IPS-NIHi7 (cell line): ENCODE measurements around the gene RBM47.

Experiments
- DNase-seq: peaks from one replicate; pipeline ENCODE4 v3.0.0; 2012; ENCODE audit warnings: mixed read lengths; ENCODE audit errors: extremely low spot score

The RBM47 gene

DNA sequence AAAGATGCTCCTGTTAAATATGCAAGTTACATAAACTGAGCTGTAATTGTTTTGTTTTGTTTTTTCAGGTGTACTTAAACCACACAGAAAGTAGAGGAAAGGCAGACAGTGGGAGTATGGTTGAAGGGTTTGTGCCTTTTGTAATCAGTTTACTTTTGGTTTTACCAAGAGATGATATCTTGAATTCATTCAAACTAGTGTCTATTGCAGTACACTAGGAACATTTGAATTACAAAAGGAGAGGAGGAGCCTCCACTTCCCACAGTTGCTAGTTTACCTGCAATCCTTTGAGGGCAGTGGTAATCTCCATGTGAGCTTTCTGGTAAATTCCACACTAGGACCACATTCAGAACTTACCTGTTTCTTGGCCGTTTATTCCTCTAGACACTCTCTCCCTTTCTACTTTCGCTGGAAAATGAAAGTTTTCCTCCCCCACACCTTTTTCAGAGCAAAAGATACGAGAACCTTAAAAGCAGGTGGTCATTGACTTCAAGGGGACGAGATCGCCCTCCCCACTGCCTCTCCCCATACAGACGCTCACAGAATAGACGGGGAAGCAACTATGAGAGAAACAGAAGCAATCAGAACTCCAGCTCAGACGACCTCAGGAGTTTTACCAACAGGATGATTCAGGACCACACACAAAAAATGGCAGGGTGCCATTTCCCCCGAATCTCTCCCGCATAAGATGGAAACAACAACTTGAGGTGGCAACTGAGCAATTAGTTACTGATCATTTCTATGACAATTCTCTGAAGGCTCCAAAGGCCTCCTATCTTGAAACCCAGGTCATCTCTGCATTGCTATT, 3.3 kb downstream of the RBM47 start:
- DNase-seq, result no peak

DNA sequence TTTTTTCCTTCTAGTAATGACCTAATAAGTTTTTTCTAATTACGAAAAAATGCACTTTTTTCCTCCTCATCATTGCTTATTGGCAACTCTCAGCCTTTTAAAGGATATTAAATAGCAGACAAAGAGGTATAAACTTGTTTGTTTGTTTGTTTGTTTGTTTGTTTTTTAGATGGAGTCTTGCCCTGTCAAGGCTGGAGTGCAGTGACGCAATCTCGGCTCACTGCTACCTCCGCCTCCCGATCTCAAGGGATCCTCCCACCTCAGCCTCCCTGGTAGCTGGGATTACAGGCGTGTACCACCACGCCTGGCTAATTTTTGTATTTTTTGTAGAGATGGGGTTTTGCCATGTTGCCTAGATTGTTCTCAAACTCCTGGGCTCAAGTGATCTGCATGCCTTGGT, 6.0 kb downstream of the RBM47 start:
- DNase-seq, result no peak

DNA sequence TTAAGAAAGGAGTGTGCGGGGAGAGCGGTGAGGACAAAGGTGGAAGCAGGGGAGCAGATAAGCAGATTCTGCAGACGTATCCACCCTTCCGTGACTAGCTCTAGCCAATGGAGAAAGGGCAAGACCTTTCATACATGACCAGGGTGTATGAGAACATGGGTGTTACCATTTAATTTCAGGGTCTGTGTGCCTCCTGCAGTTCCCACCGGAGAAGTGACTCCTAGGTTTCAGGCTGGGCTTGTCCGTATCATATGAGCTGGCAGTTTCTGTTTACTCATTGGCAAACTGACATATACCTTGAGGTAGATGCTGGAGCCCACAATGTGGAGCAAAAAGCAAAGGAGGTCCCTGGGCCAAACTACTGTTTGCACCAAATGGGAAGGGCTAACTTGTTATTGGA, 6.8 kb downstream of the RBM47 start:
- no peak for DNase-seq

DNA sequence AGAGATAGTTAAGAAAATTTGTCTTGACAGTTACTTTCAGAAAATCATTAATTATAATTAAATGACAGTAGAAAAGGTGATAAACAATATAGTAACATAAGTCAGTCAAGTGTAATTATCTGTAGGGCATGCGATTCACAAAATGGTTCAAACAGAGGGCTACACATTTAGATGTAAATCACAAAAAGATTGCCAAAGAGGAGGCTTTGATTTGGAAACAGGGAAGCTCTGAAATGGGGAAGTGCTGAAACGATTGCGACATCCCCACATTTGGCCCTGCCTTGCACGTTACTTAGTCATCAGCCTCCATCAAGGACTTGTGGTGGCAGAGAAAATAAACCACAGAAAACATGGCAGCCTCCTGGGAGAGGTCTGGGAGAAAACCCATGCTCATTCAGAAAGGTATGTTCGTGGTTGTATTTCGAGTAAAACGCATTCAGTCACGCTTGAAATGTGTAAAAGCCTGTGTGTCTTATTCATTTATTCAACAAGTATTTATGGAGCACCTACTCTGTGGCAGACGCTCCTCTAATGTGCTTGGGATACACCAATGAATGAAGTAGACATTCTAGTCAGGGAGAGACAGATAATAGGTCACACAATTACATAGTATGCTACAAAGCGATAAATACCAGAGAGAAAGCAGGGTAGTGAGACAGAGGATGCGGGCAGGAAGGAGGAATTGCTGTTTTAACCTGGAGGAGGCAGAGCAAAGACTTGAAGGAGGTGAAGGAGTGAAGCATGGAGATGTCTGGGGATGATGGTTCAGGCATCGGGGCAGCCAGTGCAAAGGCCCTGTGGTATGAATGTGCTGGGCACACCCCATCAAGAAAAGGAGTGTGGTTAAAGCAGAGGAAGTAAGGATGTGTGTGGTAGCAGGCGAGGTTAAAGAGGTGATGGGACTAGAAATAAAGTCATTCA, 7.8 kb downstream of the RBM47 start:
- peak; percentile 50 for DNase-seq

DNA sequence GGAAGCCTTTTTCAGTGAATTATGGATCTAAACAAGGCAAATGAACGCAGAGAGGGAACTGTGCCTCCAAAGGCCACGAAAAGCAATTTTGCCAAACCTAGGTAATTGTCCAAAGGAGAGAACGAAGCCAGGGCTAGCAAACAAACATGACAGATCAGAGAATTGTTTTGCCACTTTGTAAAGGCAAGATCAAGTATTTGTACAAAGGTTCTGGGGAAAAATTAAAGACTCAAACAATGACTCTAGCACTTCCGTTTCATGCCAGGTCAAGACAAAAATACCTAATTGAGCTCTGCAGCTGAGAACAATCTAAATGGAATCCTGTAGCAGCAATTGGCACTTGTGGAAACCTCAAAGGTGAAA, 8.5 kb downstream of the RBM47 start:
- no peak for DNase-seq

GRCh38 chr4:40619600-40619999, 10.1 kb downstream of the RBM47 start:
- DNase-seq, result no peak

GRCh38 chr4:40617872-40618271, 11.8 kb downstream of the RBM47 start:
- DNase-seq, result no peak

- DNase-seq, result no peak
Measured at GRCh38 chr4:40614031-40614430, 15.6 kb downstream of the RBM47 start.

GRCh38 chr4:40613456-40613855, 16.2 kb downstream of the RBM47 start:
- no peak for DNase-seq

- DNase-seq, result no peak
Measured at GRCh38 chr4:40612831-40613230, 16.8 kb downstream of the RBM47 start.

DNA sequence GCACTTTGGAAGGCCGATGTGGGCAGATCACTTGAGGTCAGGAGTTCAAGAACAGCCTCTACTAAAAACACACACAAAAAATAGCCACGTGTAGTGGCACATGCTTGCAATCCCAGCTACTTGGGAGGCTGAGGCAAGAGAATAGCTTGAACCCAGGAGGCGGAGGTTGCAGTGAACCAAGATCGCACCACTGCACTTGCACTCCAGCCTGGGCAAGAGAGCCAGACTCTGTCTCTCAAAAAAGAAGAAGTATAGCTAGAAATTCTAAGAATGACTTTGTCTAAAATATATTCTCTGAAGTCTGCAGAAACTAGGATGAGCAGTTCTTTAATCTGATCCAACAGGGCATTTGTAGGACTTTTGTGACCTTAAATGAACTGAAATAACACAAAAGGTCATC, 17.4 kb downstream of the RBM47 start:
- no peak for DNase-seq

- no peak for DNase-seq
Measured at GRCh38 chr4:40608628-40609027, 21.0 kb downstream of the RBM47 start.

DNA sequence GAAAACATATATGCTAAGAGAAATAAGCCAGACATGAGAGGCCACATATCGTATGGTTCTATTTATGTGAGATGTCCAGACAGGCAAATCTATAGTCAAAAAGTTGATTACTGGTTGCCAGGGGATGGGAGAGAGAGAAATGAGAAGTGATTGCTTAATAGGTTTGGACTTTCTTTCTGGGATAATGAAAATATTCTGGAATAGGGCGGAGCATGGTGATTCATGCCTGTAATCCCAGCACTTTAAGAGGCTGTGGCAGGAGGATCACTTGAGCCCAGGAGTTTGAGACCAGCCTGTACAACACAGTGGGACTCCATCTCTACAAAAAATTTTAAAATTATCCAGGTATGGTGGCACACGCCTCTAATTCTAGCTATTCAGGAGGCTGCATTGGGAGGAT, 22.4 kb downstream of the RBM47 start:
- DNase-seq, result no peak

DNA sequence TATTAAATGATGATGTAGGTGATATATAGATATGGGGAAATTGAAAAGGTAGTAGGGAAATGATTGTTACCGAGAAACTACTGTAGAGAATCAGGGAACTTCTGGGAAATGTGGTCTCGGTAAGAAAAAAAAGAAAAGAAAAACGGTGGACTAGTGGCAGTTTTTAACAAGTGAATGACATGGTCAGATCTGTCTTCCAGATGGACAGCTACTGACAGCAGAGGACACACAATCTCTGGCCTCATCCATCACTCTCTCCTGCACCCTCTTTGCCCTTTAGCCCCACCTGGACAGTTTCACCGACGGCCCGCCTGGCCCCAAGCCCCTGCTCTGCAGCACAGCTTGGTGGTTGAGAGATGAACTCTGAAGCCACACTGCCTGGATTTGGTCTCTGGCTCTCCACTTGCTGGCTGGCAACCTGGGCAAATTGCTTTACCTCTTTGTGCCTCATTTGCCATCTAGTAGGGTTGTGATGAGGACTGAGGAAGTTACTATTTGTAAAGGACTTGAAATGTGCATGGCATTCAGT, 23.4 kb downstream of the RBM47 start:
- DNase-seq, result no peak

DNA sequence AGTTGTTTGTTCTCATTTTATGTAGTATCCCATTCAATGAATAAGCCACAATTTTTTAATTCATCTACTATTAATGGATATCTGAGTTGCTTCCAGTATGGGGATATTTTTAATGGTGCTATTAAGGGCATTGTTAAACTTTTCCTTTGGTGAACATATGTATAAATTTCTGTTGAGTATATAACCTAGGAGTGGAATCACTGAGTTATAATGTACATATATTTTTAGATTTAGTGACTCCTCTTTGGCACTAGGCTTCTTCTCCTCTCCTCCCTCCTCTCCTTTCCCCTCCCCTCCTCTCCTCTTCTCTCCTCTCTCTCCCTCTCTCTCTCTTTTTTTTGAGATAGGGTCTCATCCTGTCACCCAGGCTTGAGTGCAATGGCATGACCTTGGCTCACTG, 26.4 kb downstream of the RBM47 start:
- DNase-seq, result no peak

- DNase-seq, result no peak
Measured at GRCh38 chr4:40601641-40602040, 28.0 kb downstream of the RBM47 start.

DNA sequence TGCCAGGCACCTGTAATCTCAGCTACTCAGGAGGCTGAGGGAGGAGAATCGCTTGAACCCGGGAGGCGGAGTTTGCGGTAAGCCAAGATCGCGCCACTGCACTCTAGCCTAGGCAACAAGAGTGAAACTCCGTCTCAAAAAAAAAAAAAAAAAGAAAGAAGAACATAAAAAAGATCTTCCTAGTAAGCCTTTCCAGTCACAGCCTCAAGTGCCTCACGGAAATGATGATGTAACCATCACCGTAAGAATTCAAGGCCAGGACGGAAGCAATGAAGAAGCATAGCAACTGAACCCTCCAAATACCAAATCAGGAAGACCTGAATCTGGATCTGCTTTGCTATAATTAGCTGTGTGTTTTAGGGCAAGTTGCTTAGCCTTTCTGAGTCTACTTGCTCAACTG, 28.8 kb downstream of the RBM47 start:
- DNase-seq, result no peak

DNA sequence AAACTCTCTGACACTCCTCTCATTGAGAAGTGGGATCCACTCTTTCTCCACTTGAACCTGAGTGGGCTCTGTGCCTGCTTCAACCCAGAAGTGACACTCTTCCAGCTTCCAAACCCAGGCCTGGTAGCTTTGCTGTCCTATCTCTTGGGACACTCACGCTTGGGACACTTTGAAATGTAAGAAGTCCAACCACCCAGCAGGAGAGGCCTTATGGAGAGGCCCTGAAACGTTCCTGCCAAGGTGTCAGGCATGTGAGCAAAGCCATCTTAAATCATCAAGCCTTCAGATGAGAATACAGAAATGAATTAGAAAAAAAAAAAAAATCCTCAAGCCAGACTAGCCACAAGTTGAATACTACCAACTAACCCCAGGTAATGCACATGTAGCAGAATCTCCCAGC, 30.2 kb downstream of the RBM47 start:
- DNase-seq, result no peak

GRCh38 chr4:40596522-40596921, 33.1 kb downstream of the RBM47 start:
- DNase-seq, result no peak

DNA sequence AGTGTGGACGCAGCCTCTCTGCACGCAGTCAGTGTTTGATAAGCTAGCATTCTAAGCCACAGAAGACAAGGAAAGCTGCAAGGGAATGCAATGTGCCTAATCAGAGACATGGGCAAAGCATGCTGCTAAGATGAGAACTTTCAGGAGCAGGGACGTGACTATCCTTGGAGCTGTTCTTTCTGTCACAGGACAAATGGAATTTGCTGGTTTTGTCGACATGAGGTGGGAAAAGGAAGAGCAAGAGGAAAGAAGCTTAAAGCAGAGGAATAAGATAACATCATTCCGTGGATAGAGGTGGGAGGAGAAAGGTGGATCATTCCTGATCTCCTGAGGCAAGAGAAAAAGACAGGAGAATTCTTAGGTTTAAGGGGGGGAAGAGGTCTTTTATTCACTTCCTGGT, 33.7 kb downstream of the RBM47 start:
- DNase-seq, result no peak

DNA sequence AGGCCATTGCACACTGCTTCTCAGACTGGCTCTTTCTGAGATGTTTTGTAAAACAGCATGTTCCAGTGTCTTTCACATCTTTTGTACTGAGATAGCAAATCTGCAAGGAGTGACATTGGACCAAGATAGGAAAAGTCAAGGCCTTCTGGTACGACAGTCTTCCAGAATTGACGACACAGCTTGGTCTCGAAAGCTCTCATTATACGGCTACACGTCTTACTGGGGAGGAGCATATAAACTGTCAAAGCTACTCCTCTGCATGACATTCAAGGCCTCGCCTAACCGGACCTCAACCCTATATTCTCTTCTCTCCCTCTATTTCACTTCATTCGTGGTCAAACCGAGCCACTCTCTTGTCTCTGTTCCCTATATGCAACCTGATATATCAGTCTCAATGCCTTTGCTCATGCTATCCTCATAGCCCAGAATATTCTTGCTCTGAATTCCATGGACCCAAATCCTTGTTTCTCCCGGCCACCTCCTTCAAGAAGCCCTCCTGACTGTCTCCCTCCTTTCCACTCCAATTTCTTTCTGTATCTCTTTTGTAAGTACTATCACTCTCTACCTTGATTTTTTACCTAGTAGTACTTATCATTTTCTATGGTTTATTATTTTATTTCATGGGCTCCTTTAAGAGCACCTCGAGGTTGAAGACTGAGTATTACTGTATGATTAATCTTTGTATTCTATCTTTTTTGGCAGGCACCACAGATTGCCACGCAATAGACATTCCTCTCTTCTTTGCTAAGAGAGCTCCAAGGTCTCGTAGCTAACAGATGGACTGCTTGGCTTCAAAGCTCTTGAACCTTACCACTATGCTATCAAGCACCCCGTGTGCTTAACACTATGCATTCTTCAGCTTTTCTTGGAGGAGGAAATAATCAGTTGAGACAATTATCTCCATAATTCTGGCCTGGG, 35.1 kb downstream of the RBM47 start:
- DNase-seq, result no peak

- DNase-seq, result no peak
Measured at GRCh38 chr4:40592034-40592433, 37.6 kb downstream of the RBM47 start.
